DMS153 treated with DMSO at 0.1 percent for 48 hours (cell line): ENCODE measurements around the gene FLACC1.
"Not testable (repeated sequence)": the region's sequence is repeated elsewhere in the genome, so short reads cannot be mapped to it uniquely, and the experiment has no call there.

ENCODE experiments used
- DNase-seq: peaks from one replicate; lab custom pipeline; 2025; ENCODE audit not compliant: unreplicated experiment; lab: John Stamatoyannopoulos, UW

FLACC1 gene

DNA sequence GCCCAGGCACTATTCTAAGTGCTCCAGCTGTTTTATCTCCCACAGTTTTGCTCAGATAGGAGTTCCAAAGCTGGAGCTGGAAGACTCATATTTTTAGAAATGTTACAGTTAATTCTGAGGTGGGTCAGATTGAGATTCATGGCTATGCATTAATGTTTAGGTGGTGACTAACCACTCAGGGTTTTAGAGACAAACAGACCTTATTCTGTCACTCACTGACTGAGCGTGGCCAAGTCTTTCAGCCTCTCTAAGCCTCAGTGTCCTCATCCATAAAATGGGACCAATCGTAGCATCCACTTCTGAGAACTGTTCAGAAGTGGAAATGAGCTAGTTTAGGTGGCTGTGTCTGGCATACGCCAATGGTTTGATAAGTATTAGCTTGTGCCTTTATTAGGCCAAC is 101.1 kb downstream of the FLACC1 start:
- DNase-seq: no peak

DNA sequence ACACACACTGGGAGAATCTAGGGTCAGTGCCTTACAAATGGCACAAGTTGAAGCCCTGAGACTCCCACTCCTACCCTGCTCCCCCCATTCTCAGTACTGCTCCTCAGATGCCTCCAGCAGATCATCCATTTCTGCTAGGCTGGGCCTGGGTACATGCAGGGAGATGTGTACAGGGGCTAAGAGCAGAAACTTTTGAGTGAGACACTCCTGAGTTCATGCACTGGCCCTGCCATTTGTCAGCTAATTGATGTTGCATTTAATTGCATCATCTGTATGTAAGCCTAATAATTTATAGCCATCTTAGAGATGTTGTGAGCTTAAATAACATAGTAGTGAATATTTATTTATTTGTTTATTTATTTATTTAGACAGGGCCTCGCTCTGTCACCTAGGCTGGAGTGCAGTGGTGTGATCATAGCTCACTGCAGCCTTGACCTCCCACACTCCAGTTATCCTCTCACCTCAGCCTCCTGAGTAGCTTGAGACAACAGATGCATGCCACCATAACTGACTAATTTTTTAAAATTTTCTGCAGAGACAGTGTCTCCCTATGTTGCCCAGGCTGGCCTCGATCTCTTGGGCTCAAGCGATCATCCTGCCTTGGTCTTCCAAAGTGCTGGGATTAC is 101.6 kb downstream of the FLACC1 start:
- DNase-seq: no peak

- DNase-seq: no peak
These were observed 102.9 kb downstream of the FLACC1 start for GRCh38 chr2:201254081-201254730.

DNA sequence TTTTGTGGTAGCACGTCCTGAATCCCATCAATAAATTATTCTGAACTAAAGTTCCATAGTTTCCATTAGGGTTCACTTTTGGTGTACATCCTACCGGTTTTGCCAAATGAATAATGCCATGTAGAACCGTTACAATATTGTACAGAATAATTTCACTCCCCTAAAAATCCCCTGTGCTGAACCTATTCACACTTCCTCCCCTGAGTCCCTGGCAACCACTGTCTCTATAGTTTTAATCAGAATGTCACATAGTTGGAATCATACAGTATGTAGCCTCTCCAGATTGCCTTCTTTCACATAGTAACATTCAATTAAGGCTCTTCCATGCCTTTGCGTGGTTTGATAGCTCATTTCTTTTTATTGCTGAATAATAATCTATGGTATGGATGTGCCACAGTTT is 106.4 kb downstream of the FLACC1 start:
- no peak for DNase-seq

DNA sequence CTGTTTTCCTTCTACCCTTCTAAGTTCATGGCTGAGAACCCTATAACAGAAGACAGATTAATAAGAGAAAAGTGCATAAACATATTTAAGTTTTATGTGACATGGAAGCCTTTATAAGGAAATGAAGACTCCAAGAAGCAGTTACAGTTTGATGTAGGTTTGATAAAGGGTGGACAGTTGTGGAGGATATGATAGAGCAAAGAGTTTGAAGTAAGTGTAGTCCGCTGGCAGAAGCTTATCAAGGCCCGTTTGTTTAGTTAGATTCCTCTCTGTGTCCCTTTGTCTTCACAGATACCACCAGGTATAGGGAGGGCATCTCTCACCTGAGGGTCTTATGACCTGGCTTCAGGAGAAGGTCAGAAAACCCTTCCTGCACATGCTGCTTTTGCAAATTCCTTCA is 107.3 kb downstream of the FLACC1 start:
- no peak for DNase-seq

DNA sequence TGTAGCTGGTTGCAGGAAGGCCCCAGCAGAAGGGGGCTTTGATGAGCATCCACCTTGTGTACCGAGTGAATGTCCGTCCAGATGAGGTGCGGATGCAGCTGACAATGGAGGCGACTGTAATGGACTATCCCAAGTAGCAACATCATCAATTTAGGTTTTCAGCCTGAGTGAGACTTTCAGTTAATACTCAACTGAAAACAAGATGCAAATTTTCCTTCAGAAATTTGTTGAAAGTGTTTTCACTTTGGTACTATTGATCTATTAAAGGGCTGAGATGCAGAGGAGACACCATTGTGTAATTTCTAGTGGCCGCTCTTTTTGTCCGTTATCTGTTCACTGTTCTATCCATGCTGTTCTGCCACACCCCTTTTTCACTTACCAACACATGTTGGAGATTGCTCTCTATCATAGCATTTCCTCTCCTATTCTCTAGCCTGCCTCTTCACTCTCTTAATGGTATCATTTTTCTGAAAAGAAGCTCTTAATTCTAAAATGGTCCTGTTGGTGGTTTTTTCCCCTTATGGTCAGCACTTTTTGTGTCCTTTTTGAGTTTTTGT is 108.8 kb downstream of the FLACC1 start:
- DNase-seq: no peak

DNA sequence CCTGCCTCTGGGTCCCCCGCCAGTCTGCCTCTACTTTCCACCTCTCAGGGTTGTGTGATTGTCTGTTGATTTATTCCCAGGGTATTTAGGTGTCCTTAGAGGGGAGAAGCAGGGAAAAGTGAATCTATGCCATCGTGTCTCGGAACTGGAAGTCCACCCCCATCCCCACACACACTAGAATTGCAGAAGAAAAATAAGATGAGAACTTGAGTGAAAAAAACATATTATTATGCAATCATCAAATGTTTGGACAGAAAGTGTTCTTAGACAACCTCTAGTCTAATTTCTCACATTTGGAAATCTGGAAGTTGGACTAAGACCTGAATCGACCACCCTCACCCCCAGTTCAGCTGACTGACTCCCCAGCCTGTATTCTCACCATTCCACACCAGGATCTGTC is 110.9 kb downstream of the FLACC1 start:
- no peak for DNase-seq

- DNase-seq: no peak
These were observed 112.3 kb downstream of the FLACC1 start for GRCh38 chr2:201244829-201245228.

GRCh38 chr2:201242571-201243277 is 114.4 kb downstream of the FLACC1 start:
- no peak for DNase-seq

- not testable (repeated sequence) for DNase-seq
These were observed 117.8 kb downstream of the FLACC1 start for GRCh38 chr2:201239167-201239935.
